NB4 (cell line): ENCODE results near the gene TERC.

ENCODE experiments used
- CTCF ChIP-seq: IDR thresholded peaks from one replicate; pipeline ENCODE4 v1.5.1; 2012; ENCODE audit warnings: low read depth, low read length
- MAX ChIP-seq: IDR thresholded peaks from 2 replicates; pipeline ENCODE4 v1.6.1; 2011; ENCODE audit warnings: low read depth, low read length
- POLR2A ChIP-seq: IDR thresholded peaks from 2 replicates; pipeline ENCODE4 v1.6.1; 2011; ENCODE audit warnings: mild to moderate bottlenecking; ENCODE audit not compliant: insufficient read length; ENCODE audit errors: extremely low read depth

GRCh38 chr3:169772897-169773816 lies 8.3 kb upstream of the TERC start, which contains the start of gene MYNN:
- TF ChIP-seq CTCF (no peak), POLR2A (peak; percentile 95), MAX (peak; percentile 40; the same call in 1 of the 2 replicates)
